DMS53 (cell line): ENCODE results near the gene NHEJ1.

Experiments used
- DNase-seq: peaks from one replicate; lab custom pipeline; 2025; lab: John Stamatoyannopoulos, UW

Gene NHEJ1

GRCh38 chr2:219123356-219124135 lies 37.1 kb downstream of the NHEJ1 start:
- no peak for DNase-seq

DNA sequence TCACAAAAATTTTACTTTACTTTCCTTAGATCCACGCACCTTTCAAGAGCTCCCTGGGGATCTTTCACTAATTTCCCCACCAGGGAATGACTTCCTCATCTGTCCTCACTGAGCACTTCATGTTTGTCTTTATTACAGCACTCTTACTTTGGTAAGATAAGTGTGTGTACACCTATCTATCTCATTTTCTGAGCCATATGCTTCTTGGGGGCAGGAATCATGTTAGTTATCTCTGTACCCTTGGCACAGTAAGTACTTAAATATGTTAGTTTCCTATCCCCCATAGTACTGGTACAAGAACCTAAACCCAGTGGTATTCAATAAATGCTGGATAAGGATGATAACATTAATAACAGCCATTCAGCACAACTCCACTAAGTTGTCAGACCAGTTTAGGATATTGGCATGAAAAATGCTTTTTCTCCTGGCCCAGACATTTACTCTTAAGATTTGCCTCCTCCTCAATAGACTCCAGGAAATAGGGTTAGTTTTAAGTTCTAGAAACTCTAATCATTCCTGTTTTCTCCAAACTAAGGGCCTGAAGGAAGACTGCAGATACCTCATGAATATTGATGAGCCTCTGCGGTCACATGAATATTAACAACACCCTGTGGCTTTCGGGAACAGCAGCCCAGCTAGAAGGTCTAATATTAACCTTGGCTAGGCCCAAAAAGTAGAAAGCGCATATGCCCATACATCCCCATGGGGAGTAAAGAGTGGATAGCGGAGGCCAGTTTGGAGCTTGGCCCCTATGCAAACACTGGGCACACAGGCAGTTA lies 38.2 kb downstream of the NHEJ1 start:
- no peak for DNase-seq

GRCh38 chr2:219120082-219120481 lies 40.5 kb downstream of the NHEJ1 start:
- DNase-seq, result no peak

- DNase-seq, result peak; percentile 74
Measured at GRCh38 chr2:219119422-219120043, 41.1 kb downstream of the NHEJ1 start.

DNA sequence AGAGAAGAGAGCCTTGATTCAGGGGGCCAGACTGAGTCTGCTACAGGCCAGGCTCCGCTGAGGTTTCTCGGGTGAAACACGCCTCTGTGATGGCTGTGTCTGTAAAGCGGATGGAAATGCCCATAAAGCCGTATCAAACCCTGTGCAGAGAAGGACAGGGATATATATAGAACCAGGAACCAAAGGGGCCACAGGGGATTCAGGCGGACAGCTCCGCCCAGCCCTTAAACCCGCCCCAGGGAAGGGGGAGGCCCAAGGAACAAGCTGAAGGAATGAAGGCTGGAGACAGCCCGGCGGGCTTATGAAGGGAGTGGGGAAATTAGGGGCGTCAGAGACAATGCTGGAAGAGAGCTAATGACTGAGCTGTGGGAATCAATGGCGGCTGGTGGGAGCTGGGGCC lies 42.1 kb downstream of the NHEJ1 start:
- no peak for DNase-seq

DNA sequence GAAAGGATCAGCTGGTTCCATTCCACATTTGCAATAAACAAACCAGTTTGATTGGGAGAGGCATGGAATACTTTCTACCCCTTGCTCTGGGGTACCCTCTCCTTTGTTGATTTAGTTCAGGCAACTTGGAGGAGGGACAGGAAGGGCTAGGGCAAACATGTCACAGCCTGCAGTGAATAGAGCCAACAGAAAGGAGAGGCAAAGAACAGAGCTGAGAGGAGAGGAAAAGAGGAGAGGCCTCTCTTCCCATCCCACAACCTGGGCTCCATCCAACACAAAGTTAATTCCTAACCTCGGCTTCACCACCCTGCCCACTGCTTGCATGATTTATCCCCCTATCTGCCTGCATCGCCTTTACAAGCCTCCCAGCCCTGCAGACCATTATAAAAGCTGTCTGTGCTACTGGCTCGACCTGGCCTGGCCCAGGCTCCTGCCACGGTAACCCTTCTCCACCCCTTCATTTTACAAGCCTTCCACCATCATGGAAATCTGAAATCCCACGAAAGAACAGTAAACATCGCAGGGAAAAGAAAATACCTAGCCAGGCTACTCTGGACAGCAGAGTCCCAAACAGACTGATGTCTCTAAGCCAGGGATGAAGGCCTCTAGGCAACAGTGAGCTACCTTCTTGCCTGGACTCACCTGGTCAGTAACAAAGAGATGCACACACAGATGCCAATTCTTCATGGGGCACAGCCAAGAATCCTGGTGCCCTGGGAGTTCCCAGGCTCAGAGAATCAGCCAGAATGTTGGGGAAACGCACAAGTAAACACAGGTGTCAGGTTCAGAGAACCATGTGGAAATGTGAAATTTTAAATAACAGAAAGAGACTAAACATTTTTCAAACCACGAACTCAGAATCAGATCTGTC lies 43.6 kb downstream of the NHEJ1 start:
- peak; percentile 17 for DNase-seq

DNA sequence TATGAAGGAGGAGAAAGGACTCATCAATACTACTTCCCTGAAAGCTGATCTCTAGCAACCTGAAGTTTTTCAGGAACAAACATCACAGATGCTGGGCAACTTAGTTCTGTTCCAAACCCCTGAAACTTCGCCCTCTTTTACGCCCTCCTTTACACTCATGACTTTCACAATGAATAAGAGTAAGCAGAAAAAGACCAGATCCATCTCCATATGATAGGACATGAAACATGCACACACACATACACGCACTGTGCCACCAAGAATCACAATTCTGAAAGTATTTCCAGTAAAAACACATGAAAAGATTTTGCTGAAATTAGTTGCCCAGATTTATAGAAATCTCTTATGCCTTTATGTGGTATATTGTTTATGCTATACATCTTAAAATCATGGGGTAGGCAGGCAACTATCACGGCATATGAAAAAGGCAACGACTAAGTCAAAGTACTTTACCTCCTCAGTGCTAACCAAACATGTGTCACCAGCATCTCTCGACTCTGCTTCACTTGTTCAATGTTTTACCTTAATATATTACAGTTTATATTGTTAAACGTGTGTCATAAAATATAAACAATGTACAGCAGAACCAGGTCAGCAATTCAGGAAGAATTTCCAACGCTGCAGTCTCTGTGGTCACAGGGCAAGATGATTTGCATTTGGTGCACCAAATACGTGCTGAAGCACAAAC lies 47.8 kb downstream of the NHEJ1 start:
- DNase-seq, result no peak

DNA sequence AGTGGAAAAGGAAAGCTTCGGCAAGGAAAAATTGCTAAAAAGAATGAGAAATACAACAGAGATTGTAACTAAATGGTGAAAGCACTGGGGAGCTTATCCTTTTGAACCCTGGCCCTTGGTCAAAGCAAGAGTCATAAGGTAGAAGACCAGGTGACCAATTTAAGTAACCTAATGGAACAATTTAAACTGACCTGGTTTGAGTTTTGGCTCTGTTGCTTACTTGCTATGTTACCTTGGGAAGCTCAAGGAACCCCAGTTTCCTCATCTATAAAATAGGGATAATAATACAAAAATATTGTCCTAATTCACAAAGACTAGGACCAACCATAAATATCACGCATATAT lies 48.6 kb downstream of the NHEJ1 start:
- DNase-seq, result no peak

- peak; percentile 77 for DNase-seq
Measured at GRCh38 chr2:219111375-219112061, 49.1 kb downstream of the NHEJ1 start.

GRCh38 chr2:219109471-219109870 lies 51.1 kb downstream of the NHEJ1 start:
- DNase-seq, result no peak

- no peak for DNase-seq
Measured at GRCh38 chr2:219107758-219108157, 52.9 kb downstream of the NHEJ1 start.

DNA sequence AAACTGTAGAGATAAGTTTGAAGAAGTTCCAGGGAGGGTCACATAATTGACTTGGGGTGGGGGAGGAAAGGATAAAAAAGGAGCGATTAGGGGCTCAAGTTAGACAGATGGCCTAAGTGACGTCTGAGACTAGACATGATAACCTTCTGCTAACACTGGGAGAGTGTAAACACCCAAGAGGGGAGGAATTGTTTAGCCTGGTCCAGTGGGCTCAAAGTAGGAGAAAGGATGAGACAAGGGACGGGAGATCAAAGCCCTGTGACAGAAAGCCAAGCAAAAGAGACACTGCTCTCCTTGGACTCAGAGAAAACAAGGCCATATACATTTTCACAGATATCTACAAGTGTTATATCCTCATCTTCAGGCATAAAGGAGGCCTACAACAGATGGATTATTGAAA lies 54.4 kb downstream of the NHEJ1 start:
- DNase-seq, result no peak

- peak; percentile 72 for DNase-seq
Measured at GRCh38 chr2:219104107-219105035, 56.2 kb downstream of the NHEJ1 start.

DNA sequence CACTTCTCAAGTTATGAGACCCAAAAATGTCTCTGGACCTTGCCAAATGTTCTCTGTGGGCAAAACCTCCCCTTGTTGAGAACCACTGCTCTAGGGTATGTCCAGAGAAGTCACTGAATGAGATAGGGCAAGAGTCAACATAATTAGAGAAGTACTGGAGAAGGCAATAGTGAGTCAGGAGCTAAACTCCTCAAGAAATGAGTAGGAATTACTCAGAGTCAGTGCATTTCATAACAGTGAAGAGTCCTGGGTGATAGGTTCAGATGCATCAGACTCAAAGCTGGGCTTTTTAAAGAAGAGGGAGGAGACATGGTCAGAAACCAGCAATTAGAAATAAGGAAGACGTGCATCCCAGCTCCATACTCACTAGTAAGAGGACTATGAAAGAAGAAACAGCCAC lies 61.3 kb downstream of the NHEJ1 start:
- no peak for DNase-seq

DNA sequence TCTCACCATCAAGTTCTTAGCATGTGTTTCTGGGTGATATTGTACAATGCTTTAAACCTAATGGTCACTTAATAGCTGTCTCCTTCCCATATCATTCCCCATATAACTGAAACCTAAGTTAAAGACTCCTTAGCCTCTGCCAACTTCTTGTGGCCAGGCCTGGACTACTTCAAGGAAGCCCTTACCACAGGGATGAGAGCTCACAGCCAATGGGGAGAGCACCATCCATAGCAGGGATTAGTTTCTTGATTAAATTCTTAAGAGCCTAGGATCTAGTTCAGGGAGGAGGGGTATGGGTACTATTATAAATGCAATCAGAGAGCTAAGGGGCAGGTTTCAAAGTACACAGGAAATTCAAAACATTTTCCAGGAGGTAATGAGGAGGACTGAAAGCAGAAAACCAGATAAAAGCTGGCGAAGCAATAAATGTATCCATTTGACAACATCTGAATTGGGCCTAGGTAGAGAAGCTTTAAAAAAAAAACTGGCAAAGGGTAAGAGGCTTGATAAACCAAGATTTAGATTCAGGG lies 65.1 kb downstream of the NHEJ1 start:
- DNase-seq, result no peak

DNA sequence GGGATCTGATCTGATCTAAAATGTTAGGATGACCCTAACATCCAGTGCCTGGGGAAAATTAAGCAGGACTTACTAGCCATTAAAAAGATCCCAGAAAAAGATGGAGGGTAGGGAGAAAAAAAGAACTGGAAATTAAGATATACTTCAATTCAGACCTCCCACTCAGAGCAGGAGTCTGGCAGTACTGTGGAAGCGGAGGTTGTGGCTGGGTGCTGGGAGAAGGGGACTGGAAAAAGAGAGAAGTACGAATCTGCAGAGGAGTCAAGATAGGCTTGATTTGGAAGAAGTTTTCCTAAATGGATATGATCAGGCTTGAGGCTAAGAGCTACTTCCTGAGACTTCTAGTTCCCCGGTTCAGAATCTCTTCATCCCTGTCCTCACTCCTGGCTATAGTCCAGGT lies 66.4 kb downstream of the NHEJ1 start:
- no peak for DNase-seq

GRCh38 chr2:219090436-219091299 lies 69.9 kb downstream of the NHEJ1 start:
- peak; percentile 13 for DNase-seq

DNA sequence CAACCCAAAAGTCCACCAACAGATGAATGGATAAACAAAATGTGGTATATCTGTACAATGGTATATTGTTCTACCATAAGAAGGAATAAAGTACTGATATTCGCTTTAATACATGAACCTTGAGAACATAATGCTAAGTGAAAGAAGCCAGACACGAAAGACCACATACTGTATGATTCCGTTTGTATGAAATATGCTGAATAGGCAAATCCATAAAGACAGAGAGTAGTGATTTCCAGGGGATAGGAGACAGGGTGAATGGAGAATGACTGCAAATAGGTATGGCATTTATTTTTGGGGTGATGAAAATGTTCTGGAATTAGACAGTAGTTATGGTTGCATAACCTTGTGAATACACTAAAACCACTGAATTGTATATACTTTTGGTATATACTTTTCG lies 71.3 kb downstream of the NHEJ1 start:
- DNase-seq, result no peak

DNA sequence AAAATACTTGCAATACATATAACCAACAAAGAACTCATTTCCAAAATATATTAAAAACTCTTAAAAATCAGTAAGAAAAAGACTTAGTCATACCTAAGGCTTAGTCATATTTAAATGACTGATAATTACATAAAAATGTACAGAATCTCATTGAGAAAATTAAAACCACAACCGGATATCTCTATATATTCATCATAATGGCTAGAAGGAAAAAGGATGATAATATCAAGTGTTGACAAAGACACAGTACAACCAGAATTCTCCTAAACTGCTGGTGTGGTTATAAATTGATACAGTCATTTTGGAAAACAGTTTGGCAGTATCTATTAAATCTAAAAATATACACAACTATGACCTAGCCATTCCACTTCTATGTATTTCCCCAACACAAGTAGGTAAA lies 72.8 kb downstream of the NHEJ1 start:
- DNase-seq, result no peak
